Fibroblast of lung (primary cell): ENCODE results near the gene ADAMTS17. TPM values are rescaled to one million over a fixed set of nuclear protein-coding genes. Genes with fewer than 3 reads are reported as not detected.
A peak's percentile ranks its signal among the peaks of the same experiment; 100 is the strongest.

Experiments used
- DNase-seq, 2 donors: peaks; one replicate each; pipeline versions ENCODE4 v3.0.0 to v3.0.0-alpha.2; 2010; ENCODE audit warnings: low read depth in 2 of 2
- H2AFZ ChIP-seq: 2 replicates; pipeline ENCODE4 v1.5.1; 2012; ENCODE audit warnings: low read length, control low read depth, inconsistent platforms
- H3K27ac ChIP-seq: 2 replicates; pipeline ENCODE4 v1.5.1; 2011; ENCODE audit warnings: low read length, control low read depth; ENCODE audit not compliant: insufficient read depth
- H3K27me3 ChIP-seq: 2 replicates; pipeline ENCODE4 v1.5.1; 2011; ENCODE audit warnings: mild to moderate bottlenecking, low read length; ENCODE audit not compliant: control insufficient read depth, insufficient read depth
- H3K36me3 ChIP-seq: 2 replicates; pipeline ENCODE4 v1.5.1; 2011; ENCODE audit warnings: low read length; ENCODE audit not compliant: control insufficient read depth, insufficient read depth
- H3K4me1 ChIP-seq: 2 replicates; pipeline ENCODE4 v1.5.1; 2011; ENCODE audit warnings: low read length; ENCODE audit not compliant: control insufficient read depth, insufficient read depth; ENCODE audit errors: extremely low read depth
- H3K4me2 ChIP-seq: 2 replicates; pipeline ENCODE4 v1.5.1; 2011; ENCODE audit warnings: low read length, control low read depth; ENCODE audit not compliant: insufficient read depth; ENCODE audit errors: extremely low read depth
- H3K4me3 ChIP-seq, 4 experiments: fragments of 200-600 bp in 1 of 4; sonication (generic) in 1 of 4; replicated peaks in 1 of 4; 2 replicates each; pipeline ENCODE4 v1.5.1; 2011 to 2016; ENCODE audit warnings: low read length in 4 of 4, low read depth in 3 of 4, mild to moderate bottlenecking in 3 of 4, control low read depth in 2 of 4, inconsistent platforms in 1 of 4, mixed read lengths in 1 of 4; ENCODE audit not compliant: insufficient read depth in 1 of 4; ENCODE audit errors: control extremely low read depth in 1 of 4
- H3K79me2 ChIP-seq: 2 replicates; pipeline ENCODE4 v1.5.1; 2012; ENCODE audit warnings: mild to moderate bottlenecking, low read length, inconsistent platforms; ENCODE audit not compliant: control insufficient read depth, insufficient read depth
- H3K9ac ChIP-seq: 2 replicates; pipeline ENCODE4 v1.5.1; 2011; ENCODE audit warnings: mild to moderate bottlenecking, low read length, control low read depth; ENCODE audit not compliant: insufficient read depth
- H3K9me3 ChIP-seq: 2 replicates; pipeline ENCODE4 v1.5.1; 2012; ENCODE audit warnings: low read depth, low read length; ENCODE audit not compliant: control insufficient read depth, insufficient read depth
- H4K20me1 ChIP-seq: 2 replicates; pipeline ENCODE4 v1.5.1; 2011; ENCODE audit warnings: low read length; ENCODE audit not compliant: control insufficient read depth, insufficient read depth; ENCODE audit errors: extremely low read depth
- CTCF ChIP-seq, 2 donors: IDR thresholded peaks in 1 of 2; conservative IDR thresholded peaks in 1 of 2; 1 replicate in 1 of 2; 2 replicates in 1 of 2; pipeline ENCODE4 v1.5.1; 2011 to 2012; ENCODE audit warnings: low read length in 2 of 2, control low read depth in 1 of 2, inconsistent platforms in 1 of 2, low read depth in 1 of 2, mild to moderate bottlenecking in 1 of 2
- EZH2 ChIP-seq: IDR thresholded peaks from 2 replicates; pipeline ENCODE4 v1.5.1; 2012; ENCODE audit warnings: low read length, control low read depth, mild to moderate bottlenecking; ENCODE audit errors: missing control alignments
- polyA plus RNA-seq, 2 donors: library from polyadenylated mRNA; depleted of rRNA in 1 of 2; stranded (reverse) in 1 of 2; unstranded in 1 of 2; fragments of >200 nt; gene quantifications; 2 replicates each; pipeline ENCODE4 v1.2.1, GENCODE V29; 2011 to 2012; ENCODE audit warnings: missing spikeins in 1 of 2
- total RNA-seq: library from RNA; depleted of rRNA; stranded (reverse); fragments of >200 nt; gene quantifications from 2 replicates; pipeline ENCODE4 v1.2.1, GENCODE V29; 2014

The ADAMTS17 gene
- total and polyA plus RNA-seq, 2 donors (not counting 1 experiment from before 2014, with no cell fraction given), result 0.09 to 0.17 TPM

GRCh38 chr15:100191161-100191560 lies 150.6 kb downstream of the ADAMTS17 start:
- no peak overlapping the region for H3K27ac ChIP-seq
- no peak overlapping the region for H3K4me3 ChIP-seq
- TF ChIP-seq CTCF (conservative IDR thresholded peaks at IDR 0.05 in 1 of 2, IDR thresholded peaks at IDR 0.05 in 1 of 2; ENCODE audit: low read depth in 1 of 2, low read length in 2 of 2), result no peak
- no peak for TF ChIP-seq EZH2
- no peak for DNase-seq
- H3K4me1 ChIP-seq, result no peaks in the 10 kb centered on the region
- no peak overlapping the region for H3K9ac ChIP-seq
- no peaks in the 10 kb centered on the region for H4K20me1 ChIP-seq
- no peaks in the 10 kb centered on the region for H3K27me3 ChIP-seq
- H2AFZ ChIP-seq, result no peak overlapping the region
- no peaks in the 10 kb centered on the region for H3K79me2 ChIP-seq
- no peak overlapping the region for H3K4me2 ChIP-seq
- H3K36me3 ChIP-seq, result no peaks in the 10 kb centered on the region
- H3K9me3 ChIP-seq, result no peaks in the 10 kb centered on the region

- TF ChIP-seq CTCF (conservative IDR thresholded peaks at IDR 0.05 in 1 of 2, IDR thresholded peaks at IDR 0.05 in 1 of 2; ENCODE audit: low read depth in 1 of 2, low read length in 2 of 2) (no peak), EZH2 (no peak)
- Histone ChIP-seq H3K36me3 (no peaks in the 10 kb centered on the region), H2AFZ (no peak overlapping the region), H4K20me1 (no peaks in the 10 kb centered on the region), H3K27ac (no peak overlapping the region), H3K9ac (no peak overlapping the region), H3K27me3 (no peaks in the 10 kb centered on the region), H3K4me1 (no peaks in the 10 kb centered on the region), H3K79me2 (no peaks in the 10 kb centered on the region), H3K4me2 (no peak overlapping the region), H3K4me3 (no peak overlapping the region), H3K9me3 (no peaks in the 10 kb centered on the region)
- DNase-seq, result no peak
Observed at GRCh38 chr15:100190675-100191074, 151.1 kb downstream of the ADAMTS17 start.

GRCh38 chr15:100189849-100190248 lies 151.9 kb downstream of the ADAMTS17 start:
- Histone ChIP-seq H3K27ac (no peak overlapping the region), H3K9ac (no peak overlapping the region), H3K4me1 (no peaks in the 10 kb centered on the region), H2AFZ (no peak overlapping the region), H3K36me3 (no peaks in the 10 kb centered on the region), H3K4me2 (no peak overlapping the region), H3K9me3 (no peaks in the 10 kb centered on the region), H3K27me3 (no peaks in the 10 kb centered on the region), H3K4me3 (no peak overlapping the region), H4K20me1 (no peaks in the 10 kb centered on the region), H3K79me2 (no peaks in the 10 kb centered on the region)
- TF ChIP-seq CTCF (conservative IDR thresholded peaks at IDR 0.05 in 1 of 2, IDR thresholded peaks at IDR 0.05 in 1 of 2; ENCODE audit: low read depth in 1 of 2, low read length in 2 of 2), result no peak
- TF ChIP-seq EZH2, result no peak
- peak in 1 of 2 donors; percentile 48 for DNase-seq
